ENCODE results near the gene CADM1.

The CADM1 gene

GRCh38 chr11:115321605-115322289, 182.5 kb downstream of the CADM1 start:
- DNase-seq (ENCODE audit: insufficient read length, low spot score) (no peak), FAIRE-seq (no peak)
- TF ChIP-seq POLR2A (IDR thresholded peaks at IDR 0.05; ENCODE audit: low read depth, low read length), result no peak

- FAIRE-seq (no peak), DNase-seq (ENCODE audit: insufficient read length, low spot score) (no peak)
- no peak for TF ChIP-seq POLR2A (IDR thresholded peaks at IDR 0.05; ENCODE audit: low read depth, low read length)
Observed at GRCh38 chr11:115317277-115318185, 186.7 kb downstream of the CADM1 start.

- DNase-seq (ENCODE audit: insufficient read length, low spot score) (no peak), FAIRE-seq (no peak)
- no peak for TF ChIP-seq POLR2A (IDR thresholded peaks at IDR 0.05; ENCODE audit: low read depth, low read length)
Observed at GRCh38 chr11:115316696-115317095, 187.5 kb downstream of the CADM1 start.

GRCh38 chr11:115314330-115314920, 189.8 kb downstream of the CADM1 start:
- DNase-seq (ENCODE audit: insufficient read length, low spot score) (no peak), FAIRE-seq (no peak)
- TF ChIP-seq POLR2A (IDR thresholded peaks at IDR 0.05; ENCODE audit: low read depth, low read length), result no peak

GRCh38 chr11:115313224-115313838, 190.9 kb downstream of the CADM1 start:
- DNase-seq (ENCODE audit: insufficient read length, low spot score) (no peak), FAIRE-seq (no peak)
- TF ChIP-seq POLR2A (IDR thresholded peaks at IDR 0.05; ENCODE audit: low read depth, low read length), result no peak

GRCh38 chr11:115311949-115312348, 192.3 kb downstream of the CADM1 start:
- TF ChIP-seq POLR2A (IDR thresholded peaks at IDR 0.05; ENCODE audit: low read depth, low read length), result no peak
- FAIRE-seq (no peak), DNase-seq (ENCODE audit: insufficient read length, low spot score) (no peak)

- DNase-seq (ENCODE audit: insufficient read length, low spot score), result no peak
- TF ChIP-seq POLR2A (IDR thresholded peaks at IDR 0.05; ENCODE audit: low read depth, low read length), result no peak
- FAIRE-seq, result no peak
Observed at GRCh38 chr11:115306689-115307088, 197.5 kb downstream of the CADM1 start.

GRCh38 chr11:115304774-115305472, 199.3 kb downstream of the CADM1 start:
- FAIRE-seq (no peak), DNase-seq (ENCODE audit: insufficient read length, low spot score) (no peak)
- no peak for TF ChIP-seq POLR2A (IDR thresholded peaks at IDR 0.05; ENCODE audit: low read depth, low read length)

- no peak for TF ChIP-seq POLR2A (IDR thresholded peaks at IDR 0.05; ENCODE audit: low read depth, low read length)
- FAIRE-seq (no peak), DNase-seq (ENCODE audit: insufficient read length, low spot score) (no peak)
Observed at GRCh38 chr11:115303929-115304531, 200.2 kb downstream of the CADM1 start.

- no peak for TF ChIP-seq POLR2A (IDR thresholded peaks at IDR 0.05; ENCODE audit: low read depth, low read length)
- FAIRE-seq (no peak), DNase-seq (ENCODE audit: insufficient read length, low spot score) (no peak)
Observed at GRCh38 chr11:115302946-115303703, 201.1 kb downstream of the CADM1 start.

GRCh38 chr11:115300660-115301428, 203.4 kb downstream of the CADM1 start:
- TF ChIP-seq POLR2A (IDR thresholded peaks at IDR 0.05; ENCODE audit: low read depth, low read length), result no peak
- no peak for FAIRE-seq
- no peak for DNase-seq (ENCODE audit: insufficient read length, low spot score)
